HL-60 (cell line): Measurements from ENCODE around the gene F8.
"Not testable (repeated sequence)": the region's sequence is repeated elsewhere in the genome, so short reads cannot be mapped to it uniquely, and the experiment has no call there.

Experiments
- DNase-seq, 2 experiments: peaks; one replicate each; pipeline ENCODE4 v3.0.0-alpha.2; 2010 to 2020; ENCODE audit warnings: low read depth in 1 of 2, low spot score in 1 of 2
- H3K27ac ChIP-seq: fragments of 250-450 bp; sonication (Bioruptor Pico); replicated peaks from 2 replicates; pipeline ENCODE4 v1.5.1; 2020; ENCODE audit warnings: mild to moderate bottlenecking, moderate library complexity
- H3K27me3 ChIP-seq: fragments of 250-450 bp; sonication (Bioruptor Pico); 2 replicates; pipeline ENCODE4 v1.5.1; 2021; ENCODE audit warnings: mild to moderate bottlenecking, moderate library complexity; ENCODE audit not compliant: insufficient read depth, poor library complexity, severe bottlenecking
- H3K4me3 ChIP-seq: replicated peaks from 2 replicates; pipeline ENCODE4 v1.5.1; 2011; ENCODE audit warnings: mild to moderate bottlenecking, control low read depth, low read length; ENCODE audit not compliant: insufficient read depth
- GABPA ChIP-seq: IDR thresholded peaks from 2 replicates; pipeline ENCODE4 v1.6.1; 2012; ENCODE audit warnings: low read depth
- POLR2AphosphoS5 ChIP-seq: IDR thresholded peaks from 2 replicates; pipeline ENCODE4 v1.6.1; 2012; ENCODE audit warnings: low read depth
- SPI1 ChIP-seq: IDR thresholded peaks from 2 replicates; pipeline ENCODE4 v1.6.1; 2012; ENCODE audit warnings: low read depth, mild to moderate bottlenecking, borderline replicate concordance
- TF ChIP-seq, protein P1 (sequence below): IDR thresholded peaks from one replicate; pipeline ENCODE4 v1.5.1; 2011; ENCODE audit warnings: low read length, control low read depth, inconsistent platforms; ENCODE audit not compliant: insufficient read depth
- TF ChIP-seq, protein P2 (sequence below): IDR thresholded peaks from 2 replicates; pipeline ENCODE4 v1.6.1; 2012; ENCODE audit warnings: low read depth; ENCODE audit not compliant: insufficient replicate concordance

F8 gene

DNA sequence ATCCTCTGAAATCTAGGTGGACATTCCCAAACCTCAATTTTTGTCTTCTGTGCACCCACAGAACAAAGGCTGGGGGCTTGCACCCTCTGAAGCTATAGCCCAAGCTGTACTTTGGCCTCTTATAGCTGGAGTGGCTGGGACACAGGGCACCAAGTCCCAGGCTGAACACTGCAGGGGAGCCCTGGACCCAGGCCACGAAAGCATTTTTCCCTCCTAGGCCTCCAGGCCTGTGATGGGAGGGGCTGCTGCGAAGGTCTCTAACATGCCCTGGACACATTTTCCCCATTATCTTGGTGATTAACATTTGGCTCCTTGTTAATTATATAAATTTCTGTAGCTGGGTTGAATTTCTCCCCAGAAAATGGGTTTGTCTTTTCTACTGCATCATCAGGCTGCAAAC is 108.5 kb downstream of the F8 start:
- Histone ChIP-seq H3K4me3 (no peak overlapping the region), H3K27ac (no peak overlapping the region), H3K27me3 (no peaks in the 10 kb centered on the region)
- no peak for TF ChIP-seq GABPA
- TF ChIP-seq, protein P1, sequence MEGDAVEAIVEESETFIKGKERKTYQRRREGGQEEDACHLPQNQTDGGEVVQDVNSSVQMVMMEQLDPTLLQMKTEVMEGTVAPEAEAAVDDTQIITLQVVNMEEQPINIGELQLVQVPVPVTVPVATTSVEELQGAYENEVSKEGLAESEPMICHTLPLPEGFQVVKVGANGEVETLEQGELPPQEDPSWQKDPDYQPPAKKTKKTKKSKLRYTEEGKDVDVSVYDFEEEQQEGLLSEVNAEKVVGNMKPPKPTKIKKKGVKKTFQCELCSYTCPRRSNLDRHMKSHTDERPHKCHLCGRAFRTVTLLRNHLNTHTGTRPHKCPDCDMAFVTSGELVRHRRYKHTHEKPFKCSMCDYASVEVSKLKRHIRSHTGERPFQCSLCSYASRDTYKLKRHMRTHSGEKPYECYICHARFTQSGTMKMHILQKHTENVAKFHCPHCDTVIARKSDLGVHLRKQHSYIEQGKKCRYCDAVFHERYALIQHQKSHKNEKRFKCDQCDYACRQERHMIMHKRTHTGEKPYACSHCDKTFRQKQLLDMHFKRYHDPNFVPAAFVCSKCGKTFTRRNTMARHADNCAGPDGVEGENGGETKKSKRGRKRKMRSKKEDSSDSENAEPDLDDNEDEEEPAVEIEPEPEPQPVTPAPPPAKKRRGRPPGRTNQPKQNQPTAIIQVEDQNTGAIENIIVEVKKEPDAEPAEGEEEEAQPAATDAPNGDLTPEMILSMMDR, result no peak
- TF ChIP-seq SPI1, result no peak
- TF ChIP-seq, protein P2, sequence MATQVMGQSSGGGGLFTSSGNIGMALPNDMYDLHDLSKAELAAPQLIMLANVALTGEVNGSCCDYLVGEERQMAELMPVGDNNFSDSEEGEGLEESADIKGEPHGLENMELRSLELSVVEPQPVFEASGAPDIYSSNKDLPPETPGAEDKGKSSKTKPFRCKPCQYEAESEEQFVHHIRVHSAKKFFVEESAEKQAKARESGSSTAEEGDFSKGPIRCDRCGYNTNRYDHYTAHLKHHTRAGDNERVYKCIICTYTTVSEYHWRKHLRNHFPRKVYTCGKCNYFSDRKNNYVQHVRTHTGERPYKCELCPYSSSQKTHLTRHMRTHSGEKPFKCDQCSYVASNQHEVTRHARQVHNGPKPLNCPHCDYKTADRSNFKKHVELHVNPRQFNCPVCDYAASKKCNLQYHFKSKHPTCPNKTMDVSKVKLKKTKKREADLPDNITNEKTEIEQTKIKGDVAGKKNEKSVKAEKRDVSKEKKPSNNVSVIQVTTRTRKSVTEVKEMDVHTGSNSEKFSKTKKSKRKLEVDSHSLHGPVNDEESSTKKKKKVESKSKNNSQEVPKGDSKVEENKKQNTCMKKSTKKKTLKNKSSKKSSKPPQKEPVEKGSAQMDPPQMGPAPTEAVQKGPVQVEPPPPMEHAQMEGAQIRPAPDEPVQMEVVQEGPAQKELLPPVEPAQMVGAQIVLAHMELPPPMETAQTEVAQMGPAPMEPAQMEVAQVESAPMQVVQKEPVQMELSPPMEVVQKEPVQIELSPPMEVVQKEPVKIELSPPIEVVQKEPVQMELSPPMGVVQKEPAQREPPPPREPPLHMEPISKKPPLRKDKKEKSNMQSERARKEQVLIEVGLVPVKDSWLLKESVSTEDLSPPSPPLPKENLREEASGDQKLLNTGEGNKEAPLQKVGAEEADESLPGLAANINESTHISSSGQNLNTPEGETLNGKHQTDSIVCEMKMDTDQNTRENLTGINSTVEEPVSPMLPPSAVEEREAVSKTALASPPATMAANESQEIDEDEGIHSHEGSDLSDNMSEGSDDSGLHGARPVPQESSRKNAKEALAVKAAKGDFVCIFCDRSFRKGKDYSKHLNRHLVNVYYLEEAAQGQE, result no peak
- no peak for TF ChIP-seq POLR2AphosphoS5
- no peak for DNase-seq

DNA sequence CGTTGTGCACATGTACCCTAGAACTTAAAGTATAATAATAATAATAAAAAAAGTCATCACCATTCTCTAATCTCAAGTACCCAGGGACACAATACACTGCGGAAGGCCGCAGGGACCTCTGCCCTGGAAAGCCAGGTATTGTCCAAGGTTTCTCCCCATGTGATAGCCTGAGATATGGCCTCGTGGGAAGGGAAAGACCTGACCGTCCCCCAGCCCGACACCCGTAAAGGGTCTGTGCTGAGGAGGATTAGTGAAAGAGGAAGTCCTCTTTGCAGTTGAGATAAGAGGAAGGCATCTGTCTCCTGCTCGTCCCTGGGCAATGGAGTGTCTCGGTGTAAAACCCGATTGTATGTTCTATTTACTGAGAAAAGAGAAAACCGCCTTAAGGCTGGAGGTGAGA is 112.0 kb downstream of the F8 start:
- peak; percentile 38; the same call in 1 of the 2 replicates for TF ChIP-seq SPI1
- peak in 1 of 2 experiments; percentile 3 for DNase-seq
- not testable (repeated sequence) for H3K27ac ChIP-seq, H3K27me3 ChIP-seq, H3K4me3 ChIP-seq

- not testable (repeated sequence) for H3K27me3 ChIP-seq, H3K27ac ChIP-seq, DNase-seq, H3K4me3 ChIP-seq
Measured at GRCh38 chrX:154910048-154910447, 112.5 kb downstream of the F8 start.

GRCh38 chrX:154908821-154909220 is 113.7 kb downstream of the F8 start:
- Histone ChIP-seq H3K27ac (no peak overlapping the region), H3K27me3 (no peaks in the 10 kb centered on the region), H3K4me3 (no peak overlapping the region)
- no peak for DNase-seq
- TF ChIP-seq GABPA (no peak), POLR2AphosphoS5 (no peak), SPI1 (no peak)
- TF ChIP-seq, protein P1, result no peak
- TF ChIP-seq, protein P2, result no peak

GRCh38 chrX:154902408-154902807 is 120.1 kb downstream of the F8 start:
- no peak overlapping the region for H3K4me3 ChIP-seq
- H3K27me3 ChIP-seq, result no peaks in the 10 kb centered on the region
- H3K27ac ChIP-seq, result no peak overlapping the region
- TF ChIP-seq POLR2AphosphoS5, result no peak
- TF ChIP-seq, protein P1, result no peak
- TF ChIP-seq, protein P2, result no peak
- no peak for TF ChIP-seq GABPA
- no peak for TF ChIP-seq SPI1
- no peak for DNase-seq
